ENCODE results near the gene PIK3AP1.

The PIK3AP1 gene

DNA sequence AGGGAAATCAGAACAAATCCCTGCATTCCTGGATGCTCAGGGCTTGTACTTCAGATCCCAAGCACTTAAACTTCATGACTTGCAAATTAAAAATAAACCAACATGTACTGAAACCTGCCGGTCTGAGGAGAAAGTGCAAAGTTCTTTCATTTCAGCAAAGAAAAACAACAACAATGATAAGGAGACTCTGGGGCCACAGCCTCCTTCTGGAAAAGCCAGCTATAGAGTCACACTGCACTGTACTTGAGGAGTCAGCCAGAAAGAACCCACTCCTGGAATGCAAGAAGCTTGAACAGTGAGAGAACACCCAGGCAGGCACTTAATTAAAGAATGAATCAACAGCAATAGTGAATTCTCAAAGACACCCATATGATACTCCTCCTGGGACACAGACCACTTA is 83.8 kb downstream of the PIK3AP1 start:
- intact Hi-C loops (cut with DNase I): no loop called here
- no peak for DNase-seq

GRCh38 chr10:96632974-96633710 is 87.2 kb downstream of the PIK3AP1 start:
- peak in 1 of 42 donors; percentile 37 for DNase-seq
- intact Hi-C loops (cut with DNase I): no loop called here

DNA sequence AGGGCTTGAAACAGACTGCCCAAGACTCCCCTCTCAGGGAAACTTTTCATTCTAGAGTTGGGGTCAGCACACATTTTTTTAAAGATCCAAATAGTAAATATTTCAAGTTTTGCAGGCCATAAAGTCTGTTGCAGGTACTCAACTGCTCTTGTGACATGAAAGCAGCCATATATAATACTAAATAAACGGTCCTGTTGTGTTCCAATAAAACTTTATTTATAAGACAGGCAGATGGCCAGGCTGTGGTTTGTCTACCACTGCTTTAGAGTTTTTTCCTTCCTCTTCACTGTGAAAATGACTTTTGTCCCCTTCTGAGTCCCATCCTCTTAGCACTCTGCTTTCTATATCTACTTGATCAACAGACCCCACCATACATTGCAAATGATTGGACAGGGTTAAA is 93.0 kb downstream of the PIK3AP1 start:
- intact Hi-C loops (cut with DNase I): no loop called here
- DNase-seq: no peak

DNA sequence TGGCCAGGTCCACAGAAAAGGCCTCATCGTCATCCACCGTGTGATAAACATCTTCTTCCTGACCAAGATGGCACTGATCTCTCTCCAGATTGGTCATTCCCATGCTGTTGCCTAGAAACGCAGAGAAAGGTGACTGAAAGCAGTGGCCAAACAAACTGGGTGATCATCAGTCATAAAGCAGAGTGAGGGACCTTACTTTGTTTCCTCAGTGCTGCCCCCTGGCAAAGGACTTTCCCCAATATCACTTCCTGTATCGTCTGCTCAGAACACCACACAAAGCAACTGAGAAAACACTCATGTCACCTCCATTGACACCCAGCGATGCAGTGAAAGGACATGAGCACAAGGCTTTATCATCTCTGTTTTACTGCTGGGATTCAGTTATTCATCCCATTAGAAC is 93.5 kb downstream of the PIK3AP1 start:
- DNase-seq: no peak
- intact Hi-C loops (cut with DNase I): no loop called here

DNA sequence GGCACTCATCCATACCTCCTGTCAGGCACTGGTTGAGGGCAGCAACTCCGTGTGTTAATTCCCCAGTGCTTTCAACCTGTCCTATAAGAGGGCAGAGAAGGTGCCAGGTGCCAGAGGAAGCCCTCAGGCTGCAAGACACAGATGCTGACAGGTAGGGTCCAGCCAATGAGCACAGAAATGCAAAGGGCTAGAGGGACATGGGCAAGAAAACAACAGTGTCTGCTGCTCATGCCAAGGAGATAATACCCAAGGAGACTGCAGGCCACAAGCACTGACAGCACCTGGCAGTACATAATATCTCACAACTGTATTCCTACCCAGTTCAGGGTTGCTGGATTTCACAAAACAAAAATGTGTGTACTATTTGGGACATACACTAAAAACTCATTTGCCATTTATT is 95.1 kb downstream of the PIK3AP1 start:
- no peak for DNase-seq
- intact Hi-C loops (cut with DNase I): no loop called here

DNA sequence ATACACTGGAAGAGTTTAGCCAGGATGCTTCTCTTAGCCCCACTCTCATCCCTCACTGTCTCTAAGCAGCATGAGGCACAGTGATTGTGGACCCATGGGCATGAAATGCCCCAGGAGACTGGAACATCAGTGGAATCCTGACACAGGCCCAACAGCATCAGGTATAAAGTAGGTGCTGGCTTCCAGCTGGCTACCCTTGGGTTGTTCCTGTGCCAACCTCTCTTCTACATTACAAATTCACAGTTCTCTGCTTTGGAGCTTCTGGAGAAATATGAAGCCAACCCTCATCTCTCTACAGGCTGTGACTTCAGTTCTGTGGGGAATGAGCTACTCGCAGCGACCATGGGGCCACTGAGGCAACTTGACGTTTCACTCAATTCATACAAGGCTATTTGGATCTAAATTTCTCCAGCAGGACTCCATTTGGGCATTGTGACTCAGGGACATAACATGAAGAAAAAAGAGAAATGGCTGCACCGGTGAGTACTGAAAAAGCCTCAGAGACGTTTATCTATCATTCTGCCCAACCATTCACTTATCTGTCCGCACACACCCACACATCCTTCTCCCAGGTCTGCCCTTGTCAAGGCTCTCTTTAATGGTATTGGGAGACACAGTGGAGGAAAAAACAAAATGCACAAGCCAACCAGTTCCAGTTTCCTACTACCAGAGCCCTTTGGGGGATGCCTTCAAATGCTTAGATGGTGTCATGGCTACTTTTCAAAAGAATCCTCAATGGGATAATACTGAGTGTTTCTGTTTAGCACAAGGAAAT is 98.1 kb downstream of the PIK3AP1 start:
- intact Hi-C loops (cut with DNase I): no loop called here

GRCh38 chr10:96619796-96620773 is 100.2 kb downstream of the PIK3AP1 start:
- intact Hi-C loops (cut with DNase I): no loop called here
- no peak for DNase-seq

More for the DNA sequence above, 98.1 kb downstream of the PIK3AP1 start:
- DNase-seq: no peak

DNA sequence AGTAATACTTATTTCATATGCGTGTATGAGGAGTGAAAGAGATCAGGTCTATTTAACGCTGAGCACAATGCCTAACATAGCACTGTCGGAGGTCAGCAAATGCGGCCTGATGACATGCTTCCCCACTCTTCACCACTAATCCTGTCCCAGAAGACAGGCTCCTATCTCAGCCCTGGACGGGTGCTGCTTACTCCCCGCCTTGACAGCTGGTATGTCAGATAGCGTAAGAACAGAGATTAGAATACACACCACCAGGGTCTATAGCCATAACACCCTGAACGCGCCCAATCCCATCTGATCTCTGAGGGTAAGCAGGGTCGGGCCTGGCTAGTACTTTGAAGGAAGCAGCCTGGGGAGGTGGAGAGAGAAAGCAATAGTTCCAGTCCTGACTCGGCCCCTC is 101.2 kb downstream of the PIK3AP1 start:
- intact Hi-C loops (cut with DNase I): no loop called here
- DNase-seq: no peak

- intact Hi-C loops (cut with DNase I): no loop called here
- DNase-seq: peak in 41 of 42 donors; percentile 9 to 76 (median 52)
Observed at GRCh38 chr10:96618653-96619052, 101.7 kb downstream of the PIK3AP1 start.

- no peak for DNase-seq
- intact Hi-C loops (cut with DNase I): no loop called here
Observed at GRCh38 chr10:96616961-96617360, 103.4 kb downstream of the PIK3AP1 start.

DNA sequence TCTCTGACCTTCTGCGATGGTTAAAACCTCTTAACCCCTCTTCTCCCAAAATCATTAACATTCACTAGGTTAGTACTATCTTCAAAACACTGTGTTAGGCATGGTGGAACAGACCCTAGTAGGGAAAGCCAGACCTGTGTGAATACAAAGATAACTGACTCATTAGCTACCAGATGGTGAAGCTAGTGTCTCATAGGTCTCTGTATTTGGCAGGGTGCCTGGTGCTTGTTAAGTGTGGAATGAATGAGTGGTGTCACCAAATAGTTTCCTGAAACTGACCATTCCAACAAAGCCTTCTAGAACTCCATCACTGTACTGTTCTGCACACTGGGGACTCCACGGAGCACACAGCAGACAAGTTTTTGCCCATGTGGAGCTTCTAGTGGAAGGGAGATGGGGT is 105.8 kb downstream of the PIK3AP1 start:
- no peak for DNase-seq
- intact Hi-C loops (cut with DNase I): no loop called here

DNA sequence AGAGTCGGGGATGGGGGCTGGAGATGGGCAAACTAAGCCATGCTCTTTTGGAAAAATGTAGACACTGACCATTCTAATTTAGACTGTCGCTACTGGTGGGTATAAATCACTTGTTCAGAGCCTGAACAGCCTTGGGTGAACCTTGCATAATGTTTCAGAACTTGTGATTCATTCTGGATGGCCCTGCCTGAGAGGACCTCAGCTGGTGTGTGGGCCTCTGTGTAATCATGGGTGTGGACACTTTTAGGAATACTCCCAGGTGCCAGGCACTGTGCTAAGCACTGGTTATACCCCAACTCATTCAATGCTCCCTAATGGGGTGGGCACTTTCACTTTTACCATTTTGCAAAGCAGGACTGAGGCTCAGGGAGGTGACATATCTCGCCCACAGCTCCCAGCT is 106.7 kb downstream of the PIK3AP1 start:
- no peak for DNase-seq
- intact Hi-C loops (cut with DNase I): no loop called here

DNA sequence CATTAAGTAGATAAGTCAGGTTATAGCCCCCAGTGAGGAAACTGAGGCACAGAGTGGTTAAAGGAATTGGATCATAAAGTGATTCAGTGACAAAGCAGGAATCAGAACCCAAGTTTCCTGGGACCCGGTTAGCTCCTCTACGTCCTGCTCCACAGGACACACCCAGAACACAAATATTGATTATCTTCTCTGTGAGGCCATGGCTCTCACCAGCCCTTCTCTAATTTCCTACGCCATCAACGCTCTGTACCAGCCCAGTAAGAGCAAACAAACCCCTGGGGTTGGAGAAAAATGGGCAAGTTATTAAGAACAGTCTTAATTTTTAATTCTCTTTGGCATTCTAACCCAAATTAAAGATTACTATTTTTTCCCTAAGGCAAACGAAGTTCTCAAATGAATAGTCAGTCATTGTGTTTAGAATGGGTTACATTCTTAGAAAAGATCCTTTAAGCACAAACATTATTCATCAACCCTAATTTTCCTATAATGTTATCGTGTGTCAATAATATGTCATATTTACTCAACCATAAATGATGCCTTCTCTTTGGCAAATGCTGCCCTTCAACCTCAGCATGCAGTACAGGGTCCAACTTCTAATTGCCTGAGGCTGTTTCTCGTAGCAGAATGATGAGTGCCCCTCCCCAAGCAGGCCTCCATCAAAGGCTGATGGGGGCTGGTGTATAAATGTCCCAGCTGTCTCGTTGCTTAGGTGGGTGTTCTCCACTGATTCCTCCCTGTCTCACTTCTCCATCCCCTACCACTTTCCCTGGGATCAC is 108.1 kb downstream of the PIK3AP1 start:
- intact Hi-C loops (cut with DNase I): no loop called here
- DNase-seq: no peak

- intact Hi-C loops (cut with DNase I): no loop called here
- DNase-seq: no peak
Observed at GRCh38 chr10:96610817-96611216, 109.5 kb downstream of the PIK3AP1 start.

DNA sequence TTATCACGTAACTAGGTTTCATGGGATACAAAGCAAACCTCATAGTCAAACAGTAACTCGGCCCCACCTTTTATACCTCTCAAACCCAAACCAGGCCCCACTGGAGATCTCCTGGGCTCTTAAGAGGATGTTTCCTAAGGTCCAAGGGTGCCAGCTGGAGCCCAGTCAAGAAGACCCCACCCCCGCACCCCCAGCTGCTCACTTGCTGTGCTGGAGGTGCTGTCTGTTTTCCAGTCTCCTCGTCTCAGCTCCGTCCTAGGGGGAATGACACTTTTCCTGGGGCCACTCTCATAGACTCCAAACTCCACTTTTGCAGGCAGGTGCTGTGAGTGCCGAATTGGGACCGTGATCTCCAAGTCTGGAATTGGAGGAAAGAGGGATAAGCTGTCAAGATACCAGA is 110.8 kb downstream of the PIK3AP1 start:
- no peak for DNase-seq
- intact Hi-C loops (cut with DNase I): no loop called here

DNA sequence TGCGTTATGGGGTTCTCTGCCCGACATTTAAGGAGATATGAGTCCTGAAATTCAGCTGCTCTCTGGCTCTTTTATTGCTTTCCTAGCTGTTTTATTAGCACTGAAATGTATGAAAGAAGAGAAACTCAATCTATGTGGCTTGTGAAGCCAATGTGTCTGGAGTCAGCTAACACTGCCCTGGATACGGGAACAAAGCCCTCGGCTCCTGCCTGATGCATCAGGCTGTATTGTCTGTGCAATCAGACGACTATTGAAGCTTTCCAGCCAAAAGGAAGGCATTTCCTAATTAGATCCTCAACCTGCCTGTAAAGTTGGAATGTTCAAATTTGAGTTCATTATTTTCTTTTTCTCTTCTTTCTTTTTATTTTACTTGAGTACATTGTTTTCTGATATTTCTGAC is 111.5 kb downstream of the PIK3AP1 start:
- intact Hi-C loops (cut with DNase I): no loop called here
- DNase-seq: no peak

DNA sequence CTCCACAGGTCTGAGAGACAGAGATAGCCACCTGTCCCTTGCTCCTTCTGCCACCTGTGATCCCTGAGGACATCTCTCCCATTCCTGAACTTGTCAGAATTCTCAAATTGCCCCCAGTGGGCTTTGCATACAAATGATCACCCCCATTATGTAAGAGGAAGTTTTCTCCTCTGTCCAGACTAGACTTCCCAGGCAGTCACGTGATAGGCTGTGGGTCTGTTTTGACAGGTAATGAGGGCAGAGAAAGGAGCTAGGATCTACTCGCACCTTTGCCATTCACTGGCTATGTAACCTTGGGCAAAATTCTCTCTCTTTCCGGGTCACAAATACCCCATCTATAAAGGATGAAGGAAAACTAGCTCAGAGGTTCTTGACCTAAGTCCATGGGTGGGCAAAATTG is 112.1 kb downstream of the PIK3AP1 start:
- intact Hi-C loops (cut with DNase I): no loop called here
- no peak for DNase-seq

DNA sequence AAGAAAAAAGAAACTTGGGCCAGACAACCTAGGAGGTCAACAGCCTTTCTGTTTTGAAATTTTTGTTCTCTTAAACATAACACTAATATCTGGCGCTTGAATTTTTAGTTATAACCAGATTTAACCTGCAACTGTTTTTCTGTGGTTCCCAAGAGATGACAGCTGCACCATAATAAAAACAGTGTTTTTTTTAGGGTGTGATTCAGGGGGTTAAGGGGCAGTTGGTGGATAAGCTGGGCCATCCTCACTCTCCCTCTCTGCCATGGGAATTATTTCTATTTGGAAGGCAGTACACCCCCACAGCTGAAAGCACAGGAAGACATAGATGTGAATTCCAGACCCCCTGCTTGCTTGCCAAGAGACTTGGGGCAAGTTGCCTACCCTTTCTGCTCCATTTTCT is 113.4 kb downstream of the PIK3AP1 start:
- DNase-seq: no peak
- intact Hi-C loops (cut with DNase I): no loop called here

DNA sequence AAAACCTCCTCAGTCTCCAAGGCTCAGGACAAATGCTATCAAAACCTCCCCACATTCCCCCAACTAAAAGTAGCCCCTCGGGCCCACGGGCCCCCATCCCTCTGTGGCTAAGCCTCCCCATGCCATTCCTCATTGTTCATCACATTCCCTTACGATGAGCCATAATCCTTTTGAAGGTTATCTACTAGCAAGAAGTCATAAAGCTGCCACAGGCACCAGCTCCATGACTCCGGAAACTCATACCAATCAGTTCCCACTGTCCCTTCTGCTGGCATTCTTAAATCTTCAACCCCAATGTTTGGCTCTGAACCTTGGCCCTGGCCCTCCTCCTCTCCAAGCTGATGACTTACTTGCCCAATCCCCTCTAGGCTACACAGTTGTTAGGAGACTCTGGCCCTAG is 114.1 kb downstream of the PIK3AP1 start:
- intact Hi-C loops (cut with DNase I): no loop called here
- DNase-seq: no peak

Data from head of caudate nucleus (tissue), 42 donors.